Urothelium cell line (cell line): ENCODE results near the gene PEX3.
A peak's percentile ranks its signal among the peaks of the same experiment; 100 is the strongest.

Source experiments
- DNase-seq: peaks from one replicate; pipeline ENCODE4 v3.0.0; 2011; ENCODE audit warnings: low spot score, mixed read lengths
- FAIRE-seq: peaks from 2 replicates; lab custom pipeline; 2011; peaks lifted over from hg19 to GRCh38; lab: Jason Lieb, UNC

The PEX3 gene

DNA sequence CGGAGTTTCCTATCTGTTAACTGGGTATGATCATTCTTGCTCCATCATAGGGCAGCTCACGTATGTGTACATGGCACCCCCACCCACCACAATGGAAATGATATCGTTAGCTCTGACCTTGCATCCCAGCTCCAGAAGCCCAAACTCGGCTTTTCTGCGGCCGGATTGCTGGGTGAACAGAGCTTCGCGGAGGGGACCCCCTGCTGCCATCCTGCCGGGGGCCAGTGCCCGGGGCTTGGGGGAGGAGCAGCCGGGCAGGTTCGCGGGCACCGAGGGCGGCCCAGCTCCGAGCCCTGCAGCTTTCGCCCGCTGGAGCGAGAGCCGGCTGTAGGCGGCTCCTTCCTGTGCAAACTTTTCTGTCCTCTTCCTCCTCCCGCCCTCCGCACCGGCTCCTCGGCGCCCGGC lies 85.9 kb downstream of the PEX3 start:
- FAIRE-seq (no peak), DNase-seq (peak; percentile 67)

GRCh38 chr6:143536866-143537691 lies 86.5 kb downstream of the PEX3 start:
- FAIRE-seq (no peak), DNase-seq (peak; percentile 72)

DNA sequence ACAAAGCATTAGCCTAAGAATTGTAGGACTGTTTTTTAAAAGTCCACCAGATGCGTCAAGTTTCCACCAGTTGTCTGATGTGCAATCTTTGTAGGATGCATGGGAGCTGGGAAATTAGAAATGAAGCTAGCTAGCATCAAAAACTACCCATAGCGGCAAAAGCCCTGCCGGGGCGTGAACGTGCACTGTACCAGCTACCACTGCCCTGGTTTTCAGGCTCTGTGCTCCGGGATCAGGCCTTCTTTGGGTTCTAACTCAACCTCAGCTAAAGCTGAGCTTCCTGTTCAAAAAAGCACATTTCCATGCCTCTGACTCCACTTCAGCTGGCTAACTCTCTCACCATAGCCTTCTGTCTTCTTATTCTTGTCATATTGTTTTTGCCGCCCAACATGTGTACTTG lies 87.8 kb downstream of the PEX3 start:
- DNase-seq (no peak), FAIRE-seq (no peak)

- DNase-seq (no peak), FAIRE-seq (no peak)
These were observed 88.5 kb downstream of the PEX3 start for GRCh38 chr6:143539106-143539505.

DNA sequence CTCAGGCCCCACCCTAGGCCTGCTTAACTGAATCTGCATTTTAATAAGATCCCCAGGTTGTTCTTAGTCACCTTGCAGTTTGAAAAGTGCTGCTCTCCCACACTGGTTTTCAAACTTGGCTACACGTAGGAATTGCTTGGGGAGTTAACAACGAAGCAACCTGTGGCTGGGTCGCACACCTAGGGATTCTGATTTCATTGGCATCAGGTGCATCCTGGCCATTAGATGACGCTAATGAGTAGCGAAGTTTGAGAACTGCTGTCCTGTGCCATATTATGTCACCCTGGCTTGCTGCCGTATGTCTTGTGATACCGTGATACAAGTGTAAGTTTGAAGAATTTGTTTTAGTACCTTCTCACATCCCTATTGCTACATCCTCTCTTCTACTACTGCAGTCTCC lies 89.1 kb downstream of the PEX3 start:
- no peak for FAIRE-seq

DNA sequence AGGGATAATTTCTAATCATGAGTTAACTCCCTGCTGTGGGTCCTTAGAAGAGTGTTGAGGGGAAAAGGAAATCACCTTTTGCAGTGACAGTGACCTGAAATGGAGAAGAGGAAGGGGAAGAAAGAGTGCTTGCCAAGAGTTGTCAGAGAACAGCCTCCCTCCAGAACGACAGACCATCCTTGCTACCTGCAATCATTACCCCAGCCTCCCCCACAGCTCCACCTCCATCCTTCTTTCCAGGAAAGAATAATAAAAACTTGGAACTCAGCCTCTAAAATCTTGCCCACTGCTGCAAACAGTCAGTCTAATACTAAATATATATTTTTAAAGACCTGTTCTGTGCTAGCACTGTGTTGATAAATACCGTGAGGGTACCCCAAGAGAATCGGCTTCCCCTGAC lies 89.6 kb downstream of the PEX3 start:
- DNase-seq = no peak
- FAIRE-seq = no peak

More for the DNA sequence above, 89.1 kb downstream of the PEX3 start:
- DNase-seq = no peak
